GM18505 (cell line): ENCODE results near the gene IKZF2.

ENCODE experiments used
- ATAC-seq: cut with Tn5 transposase; IDR thresholded peaks from one replicate; pipeline ENCODE4 v1.9.1; 2021; ENCODE audit not compliant: unreplicated experiment
- POLR2A ChIP-seq: IDR thresholded peaks from 4 replicates; pipeline ENCODE4 v1.6.1; 2011; ENCODE audit warnings: borderline replicate concordance; ENCODE audit not compliant: insufficient read depth, insufficient read length; ENCODE audit errors: extremely low read depth

IKZF2 gene

DNA sequence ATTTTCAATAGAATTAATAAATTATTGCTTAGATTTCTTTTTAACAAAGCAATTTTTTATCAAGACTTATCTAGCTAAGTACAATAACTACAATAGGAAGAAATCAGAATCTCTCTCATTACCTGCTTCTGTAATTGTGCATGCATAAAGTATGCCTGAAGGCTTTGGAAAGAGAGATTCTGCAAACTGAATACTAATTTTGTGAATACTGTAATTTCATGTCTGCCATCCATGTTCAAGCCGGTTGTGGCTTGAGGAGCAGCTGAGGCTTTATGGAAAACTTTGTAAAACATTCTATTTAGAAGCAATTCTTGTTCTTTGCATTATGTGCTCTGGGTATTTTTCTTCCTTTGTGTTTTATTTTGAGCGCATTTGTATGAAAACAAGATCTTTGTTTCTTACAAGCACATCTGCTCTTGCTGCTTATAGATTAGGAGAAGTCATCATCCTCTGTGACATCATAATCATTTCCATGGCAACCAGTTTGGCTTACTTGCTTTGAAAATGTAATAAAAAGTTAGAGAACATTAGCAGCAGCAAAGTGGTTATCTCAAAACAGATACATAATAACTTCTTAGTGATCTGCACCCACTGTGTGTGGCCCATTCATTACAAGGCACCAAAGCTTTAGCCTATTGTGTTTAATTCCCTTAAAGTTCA, 16.0 kb upstream of the IKZF2 start:
- ATAC-seq: no peak
- no peak for TF ChIP-seq POLR2A

DNA sequence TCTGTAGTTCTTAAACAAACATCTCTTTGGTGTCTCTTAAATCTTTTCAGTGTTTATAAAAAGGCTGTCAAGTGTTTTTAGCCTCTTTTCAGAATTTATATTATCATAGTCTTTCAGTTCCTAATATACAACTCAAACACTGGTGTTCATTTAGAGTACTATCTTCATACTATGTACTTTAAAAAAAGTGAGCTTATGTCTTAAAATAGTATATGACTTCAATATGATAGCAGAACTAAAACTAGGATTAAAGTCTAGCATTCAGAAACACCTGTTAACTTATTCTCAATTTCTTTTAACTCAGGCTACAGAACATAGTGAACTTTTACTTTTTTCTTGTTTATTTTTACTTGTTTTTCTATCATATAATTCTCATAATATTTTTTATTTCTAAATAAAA, 14.7 kb upstream of the IKZF2 start:
- ATAC-seq: peak; percentile 95
- no peak for TF ChIP-seq POLR2A

- ATAC-seq: no peak
- no peak for TF ChIP-seq POLR2A
These were observed 12.9 kb upstream of the IKZF2 start for GRCh38 chr2:213164263-213164662.

DNA sequence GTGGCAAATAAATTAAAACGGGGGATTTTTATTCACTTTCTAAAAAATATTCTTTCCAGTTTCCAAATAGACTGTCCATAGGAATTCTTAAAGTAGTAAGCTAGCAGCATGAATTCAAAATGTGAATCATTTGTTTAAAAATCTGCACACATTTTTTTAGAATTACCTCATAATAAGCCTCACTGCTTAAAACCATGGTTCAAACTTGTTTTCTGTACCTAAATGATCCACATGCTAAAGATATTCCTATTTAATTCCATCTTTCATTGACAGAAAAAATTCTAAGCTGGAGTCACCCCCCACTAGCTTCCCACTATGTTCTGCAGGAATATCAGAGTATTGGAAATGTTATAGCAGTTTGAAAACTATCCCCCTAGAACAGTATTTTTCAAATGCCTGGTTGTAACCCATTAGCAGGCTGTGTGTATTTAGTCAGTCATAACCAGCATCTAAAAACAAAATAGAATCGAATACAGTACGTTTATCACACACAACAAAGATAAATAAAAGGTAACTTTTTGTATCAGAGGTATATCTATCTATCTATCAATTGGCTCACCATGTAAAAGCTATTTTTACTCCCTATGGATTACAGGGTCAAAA, 11.2 kb upstream of the IKZF2 start:
- ATAC-seq: no peak
- no peak for TF ChIP-seq POLR2A

- TF ChIP-seq POLR2A: no peak
- ATAC-seq: no peak
These were observed 10.5 kb upstream of the IKZF2 start for GRCh38 chr2:213161759-213162515.

GRCh38 chr2:213159768-213160167, 8.4 kb upstream of the IKZF2 start:
- TF ChIP-seq POLR2A: no peak
- ATAC-seq: no peak

GRCh38 chr2:213157242-213157641, 5.8 kb upstream of the IKZF2 start:
- no peak for TF ChIP-seq POLR2A
- ATAC-seq: peak; percentile 77

DNA sequence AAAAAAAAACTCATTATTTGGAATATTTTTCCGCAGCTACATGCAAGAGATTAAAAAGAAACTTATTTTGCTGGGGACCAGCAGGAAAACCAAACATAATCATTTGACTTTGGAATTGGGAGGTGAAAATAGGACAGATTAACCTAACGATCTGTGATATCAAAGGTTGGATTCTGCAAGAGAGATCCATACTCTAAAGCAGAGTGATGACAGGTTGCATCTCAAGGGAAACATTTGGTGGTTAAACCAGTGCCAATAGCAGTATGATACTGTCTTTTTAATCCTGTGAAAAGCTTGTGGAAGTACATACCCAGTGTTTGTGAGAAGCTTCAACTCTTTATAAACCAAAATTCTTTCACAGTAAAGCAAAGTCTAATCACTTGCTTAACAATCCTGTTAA, 5.3 kb upstream of the IKZF2 start:
- no peak for ATAC-seq
- TF ChIP-seq POLR2A: no peak

GRCh38 chr2:213152888-213153287, 1.5 kb upstream of the IKZF2 start:
- no peak for TF ChIP-seq POLR2A

GRCh38 chr2:213152065-213152794, 818 bp upstream of the IKZF2 start:
- peak; percentile 31 for TF ChIP-seq POLR2A

More at GRCh38 chr2:213152888-213153287, 1.5 kb upstream of the IKZF2 start:
- ATAC-seq: no peak

DNA sequence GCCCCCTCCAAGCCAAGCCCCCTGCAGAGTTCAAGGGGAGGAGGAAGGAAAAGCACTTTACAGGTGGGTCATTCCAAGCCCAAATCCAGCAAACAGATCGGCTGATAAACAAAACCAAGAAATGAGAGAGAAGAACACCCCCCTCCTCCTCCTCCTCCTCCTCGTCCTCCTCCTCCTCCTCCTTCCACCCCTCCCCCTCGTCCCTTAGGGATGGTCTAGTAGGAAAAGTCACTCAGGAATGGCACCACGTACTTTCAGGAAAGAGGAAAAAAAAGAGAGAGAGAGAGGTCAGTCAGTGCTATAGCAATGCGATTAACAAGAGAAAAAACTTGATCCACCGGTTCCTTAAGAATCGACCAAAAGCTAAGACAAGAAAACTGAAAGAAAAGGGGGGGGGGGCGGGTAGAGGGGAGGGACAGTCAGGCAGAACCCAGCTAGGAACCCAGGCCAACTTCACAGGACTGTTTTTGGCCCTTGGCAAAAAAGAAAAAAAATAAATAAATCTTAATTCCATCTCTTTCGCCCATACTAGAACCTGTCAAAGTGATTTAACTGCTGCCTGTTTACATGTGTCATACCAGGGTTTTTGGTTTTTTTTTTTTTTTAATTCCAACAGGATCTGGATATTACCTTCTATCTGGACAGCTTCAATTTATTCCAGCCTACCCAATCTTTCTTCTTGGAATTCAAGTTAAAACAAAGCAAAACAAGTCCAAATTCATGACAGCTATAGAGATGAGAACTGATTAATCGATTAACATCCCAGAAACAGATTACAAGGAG, 906 bp downstream of the IKZF2 start:
- TF ChIP-seq POLR2A: no peak
- no peak for ATAC-seq

More at GRCh38 chr2:213152065-213152794, 818 bp upstream of the IKZF2 start:
- ATAC-seq: peak; percentile 18

GRCh38 chr2:213149949-213150314, 1.5 kb downstream of the IKZF2 start:
- ATAC-seq: no peak
- no peak for TF ChIP-seq POLR2A
